ENCODE results near the gene TMC5. TPM values are rescaled to one million over a fixed set of nuclear protein-coding genes. Genes with fewer than 3 reads are reported as not detected.

TMC5 gene
- total and polyA plus RNA-seq, 2 of the 13 experiments (the other 11 are each of a cell fraction or from before 2014, with no cell fraction given): 0.09 to 0.41 TPM

DNA sequence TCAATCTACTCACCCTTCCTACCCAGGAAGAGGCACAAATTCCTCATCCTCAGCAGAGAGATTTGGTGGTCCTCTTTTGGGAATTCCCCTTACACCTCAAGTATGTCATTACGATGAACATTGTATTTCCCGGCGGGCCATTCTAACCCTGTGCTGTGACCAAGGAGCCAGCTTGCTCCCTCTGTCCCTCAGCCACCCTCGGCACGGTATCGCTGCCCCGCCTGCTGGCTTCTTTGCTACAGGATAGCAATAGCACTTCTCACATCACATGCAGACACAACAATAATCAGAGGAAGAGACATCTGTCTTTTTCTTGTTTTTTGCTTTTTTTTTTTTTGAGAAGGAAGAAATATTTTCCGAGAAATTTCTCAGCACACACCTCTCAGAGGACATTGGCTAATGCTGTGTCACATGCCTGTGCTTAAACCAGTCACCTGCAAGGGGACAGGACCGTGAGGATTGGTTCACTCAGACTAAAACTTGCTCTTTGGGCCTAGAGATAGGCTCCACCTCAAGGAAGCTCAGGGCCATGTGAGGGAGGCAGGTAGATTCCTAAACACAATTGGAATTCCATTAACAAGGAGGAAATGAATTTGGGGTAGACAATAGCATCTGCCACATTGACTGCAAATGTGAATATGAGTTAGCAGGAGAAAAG, 41.2 kb downstream of the TMC5 start (continued):
- TF ChIP-seq RFXAP (CRISPR knock-in tag; IDR thresholded peaks at IDR 0.05; ENCODE audit: borderline replicate concordance) (peak; percentile 35; the same call in 1 of the 2 replicates), SATB2 (CRISPR knock-in tag; IDR thresholded peaks at IDR 0.05) (no peak), MTF2 (CRISPR knock-in tag; IDR thresholded peaks at IDR 0.05; ENCODE audit: borderline replicate concordance) (no peak), ZNF24 (IDR thresholded peaks at IDR 0.05) (no peak), TGIF2 (CRISPR knock-in tag; IDR thresholded peaks at IDR 0.05) (no peak), TCF7 (IDR thresholded peaks at IDR 0.05; ENCODE audit: low read depth) (no peak), KDM4B (CRISPR knock-in tag; IDR thresholded peaks at IDR 0.05) (no peak), ATF7 (IDR thresholded peaks at IDR 0.05) (no peak), ATF7 (CRISPR knock-in tag; IDR thresholded peaks at IDR 0.05) (no peak), STAG1 (CRISPR knock-in tag; IDR thresholded peaks at IDR 0.05) (peak; percentile 72), SPEN (CRISPR knock-in tag; IDR thresholded peaks at IDR 0.05; ENCODE audit: low read depth) (no peak), ZNF282 (IDR thresholded peaks at IDR 0.05; ENCODE audit: partially characterized antibody) (no peak), KLF12 (CRISPR knock-in tag; IDR thresholded peaks at IDR 0.05; ENCODE audit: borderline replicate concordance) (no peak), FOXM1 (CRISPR knock-in tag; IDR thresholded peaks at IDR 0.05) (no peak), KDM3A (CRISPR knock-in tag; IDR thresholded peaks at IDR 0.05; ENCODE audit: low read depth) (no peak), NFYB (CRISPR knock-in tag; IDR thresholded peaks at IDR 0.05) (peak; percentile 77)
- TF ChIP-seq, protein P1, sequence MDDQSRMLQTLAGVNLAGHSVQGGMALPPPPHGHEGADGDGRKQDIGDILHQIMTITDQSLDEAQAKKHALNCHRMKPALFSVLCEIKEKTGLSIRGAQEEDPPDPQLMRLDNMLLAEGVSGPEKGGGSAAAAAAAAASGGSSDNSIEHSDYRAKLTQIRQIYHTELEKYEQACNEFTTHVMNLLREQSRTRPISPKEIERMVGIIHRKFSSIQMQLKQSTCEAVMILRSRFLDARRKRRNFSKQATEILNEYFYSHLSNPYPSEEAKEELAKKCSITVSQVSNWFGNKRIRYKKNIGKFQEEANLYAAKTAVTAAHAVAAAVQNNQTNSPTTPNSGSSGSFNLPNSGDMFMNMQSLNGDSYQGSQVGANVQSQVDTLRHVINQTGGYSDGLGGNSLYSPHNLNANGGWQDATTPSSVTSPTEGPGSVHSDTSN (CRISPR knock-in tag; IDR thresholded peaks at IDR 0.05; ENCODE audit: borderline replicate concordance): no peak
- TF ChIP-seq, protein P2, sequence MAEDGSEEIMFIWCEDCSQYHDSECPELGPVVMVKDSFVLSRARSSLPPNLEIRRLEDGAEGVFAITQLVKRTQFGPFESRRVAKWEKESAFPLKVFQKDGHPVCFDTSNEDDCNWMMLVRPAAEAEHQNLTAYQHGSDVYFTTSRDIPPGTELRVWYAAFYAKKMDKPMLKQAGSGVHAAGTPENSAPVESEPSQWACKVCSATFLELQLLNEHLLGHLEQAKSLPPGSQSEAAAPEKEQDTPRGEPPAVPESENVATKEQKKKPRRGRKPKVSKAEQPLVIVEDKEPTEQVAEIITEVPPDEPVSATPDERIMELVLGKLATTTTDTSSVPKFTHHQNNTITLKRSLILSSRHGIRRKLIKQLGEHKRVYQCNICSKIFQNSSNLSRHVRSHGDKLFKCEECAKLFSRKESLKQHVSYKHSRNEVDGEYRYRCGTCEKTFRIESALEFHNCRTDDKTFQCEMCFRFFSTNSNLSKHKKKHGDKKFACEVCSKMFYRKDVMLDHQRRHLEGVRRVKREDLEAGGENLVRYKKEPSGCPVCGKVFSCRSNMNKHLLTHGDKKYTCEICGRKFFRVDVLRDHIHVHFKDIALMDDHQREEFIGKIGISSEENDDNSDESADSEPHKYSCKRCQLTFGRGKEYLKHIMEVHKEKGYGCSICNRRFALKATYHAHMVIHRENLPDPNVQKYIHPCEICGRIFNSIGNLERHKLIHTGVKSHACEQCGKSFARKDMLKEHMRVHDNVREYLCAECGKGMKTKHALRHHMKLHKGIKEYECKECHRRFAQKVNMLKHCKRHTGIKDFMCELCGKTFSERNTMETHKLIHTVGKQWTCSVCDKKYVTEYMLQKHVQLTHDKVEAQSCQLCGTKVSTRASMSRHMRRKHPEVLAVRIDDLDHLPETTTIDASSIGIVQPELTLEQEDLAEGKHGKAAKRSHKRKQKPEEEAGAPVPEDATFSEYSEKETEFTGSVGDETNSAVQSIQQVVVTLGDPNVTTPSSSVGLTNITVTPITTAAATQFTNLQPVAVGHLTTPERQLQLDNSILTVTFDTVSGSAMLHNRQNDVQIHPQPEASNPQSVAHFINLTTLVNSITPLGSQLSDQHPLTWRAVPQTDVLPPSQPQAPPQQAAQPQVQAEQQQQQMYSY (CRISPR knock-in tag; IDR thresholded peaks at IDR 0.05): no peak
- TF ChIP-seq, protein P3, sequence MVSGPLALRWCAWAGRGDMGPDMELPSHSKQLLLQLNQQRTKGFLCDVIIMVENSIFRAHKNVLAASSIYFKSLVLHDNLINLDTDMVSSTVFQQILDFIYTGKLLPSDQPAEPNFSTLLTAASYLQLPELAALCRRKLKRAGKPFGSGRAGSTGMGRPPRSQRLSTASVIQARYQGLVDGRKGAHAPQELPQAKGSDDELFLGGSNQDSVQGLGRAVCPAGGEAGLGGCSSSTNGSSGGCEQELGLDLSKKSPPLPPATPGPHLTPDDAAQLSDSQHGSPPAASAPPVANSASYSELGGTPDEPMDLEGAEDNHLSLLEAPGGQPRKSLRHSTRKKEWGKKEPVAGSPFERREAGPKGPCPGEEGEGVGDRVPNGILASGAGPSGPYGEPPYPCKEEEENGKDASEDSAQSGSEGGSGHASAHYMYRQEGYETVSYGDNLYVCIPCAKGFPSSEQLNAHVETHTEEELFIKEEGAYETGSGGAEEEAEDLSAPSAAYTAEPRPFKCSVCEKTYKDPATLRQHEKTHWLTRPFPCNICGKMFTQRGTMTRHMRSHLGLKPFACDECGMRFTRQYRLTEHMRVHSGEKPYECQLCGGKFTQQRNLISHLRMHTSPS (CRISPR knock-in tag; IDR thresholded peaks at IDR 0.05; ENCODE audit: low read depth): no peak
- TF ChIP-seq, protein P4, sequence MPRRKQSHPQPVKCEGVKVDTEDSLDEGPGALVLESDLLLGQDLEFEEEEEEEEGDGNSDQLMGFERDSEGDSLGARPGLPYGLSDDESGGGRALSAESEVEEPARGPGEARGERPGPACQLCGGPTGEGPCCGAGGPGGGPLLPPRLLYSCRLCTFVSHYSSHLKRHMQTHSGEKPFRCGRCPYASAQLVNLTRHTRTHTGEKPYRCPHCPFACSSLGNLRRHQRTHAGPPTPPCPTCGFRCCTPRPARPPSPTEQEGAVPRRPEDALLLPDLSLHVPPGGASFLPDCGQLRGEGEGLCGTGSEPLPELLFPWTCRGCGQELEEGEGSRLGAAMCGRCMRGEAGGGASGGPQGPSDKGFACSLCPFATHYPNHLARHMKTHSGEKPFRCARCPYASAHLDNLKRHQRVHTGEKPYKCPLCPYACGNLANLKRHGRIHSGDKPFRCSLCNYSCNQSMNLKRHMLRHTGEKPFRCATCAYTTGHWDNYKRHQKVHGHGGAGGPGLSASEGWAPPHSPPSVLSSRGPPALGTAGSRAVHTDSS (CRISPR knock-in tag; conservative IDR thresholded peaks at IDR 0.05): no peak
- TF ChIP-seq, protein P5, sequence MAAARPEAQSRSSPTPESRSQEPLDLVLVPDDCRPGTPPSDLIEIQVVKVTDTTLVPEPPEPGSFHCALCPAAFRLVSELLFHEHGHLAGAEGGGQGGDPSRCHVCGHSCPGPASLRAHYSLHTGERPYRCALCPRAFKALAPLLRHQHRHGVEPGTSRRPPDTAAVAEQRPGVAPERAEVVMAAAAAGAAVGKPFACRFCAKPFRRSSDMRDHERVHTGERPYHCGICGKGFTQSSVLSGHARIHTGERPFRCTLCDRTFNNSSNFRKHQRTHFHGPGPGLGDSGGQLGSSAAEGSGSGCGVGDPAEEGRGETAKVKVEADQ (CRISPR knock-in tag; IDR thresholded peaks at IDR 0.05; ENCODE audit: borderline replicate concordance): no peak
